Mesothelial cell of epicardium (in vitro differentiated cells): ENCODE data around the gene STING1. TPM values are rescaled to one million over a fixed set of nuclear protein-coding genes. Genes with fewer than 3 reads are reported as not detected.
"Not testable (repeated sequence)": the region's sequence is repeated elsewhere in the genome, so short reads cannot be mapped to it uniquely, and the experiment has no call there.

Experiments used
- DNase-seq, 2 experiments: peaks; one replicate each; pipeline ENCODE4 v3.0.0; 2021; ENCODE audit warnings: low spot score in 2 of 2; ENCODE audit not compliant: unreplicated experiment in 2 of 2
- H3K27ac Mint-ChIP-seq: 2 replicates; pipeline ENCODE4 v1.8.0; 2021; ENCODE audit warnings: mixed read lengths
- H3K27me3 Mint-ChIP-seq: 2 replicates; pipeline ENCODE4 v1.8.0; 2021; ENCODE audit warnings: low read depth, mixed read lengths
- H3K36me3 Mint-ChIP-seq: 2 replicates; pipeline ENCODE4 v1.8.0; 2021; ENCODE audit warnings: mixed read lengths
- H3K4me1 Mint-ChIP-seq: 2 replicates; pipeline ENCODE4 v1.8.0; 2021; ENCODE audit warnings: mixed read lengths
- H3K4me3 Mint-ChIP-seq: 2 replicates; pipeline ENCODE4 v1.8.0; 2021; ENCODE audit warnings: mild to moderate bottlenecking, moderate library complexity, mixed read lengths
- H3K9me3 Mint-ChIP-seq: 2 replicates; pipeline ENCODE4 v1.8.0; 2021; ENCODE audit warnings: mixed read lengths
- total RNA-seq: library from RNA; stranded (reverse); gene quantifications from 3 replicates; pipeline ENCODE4 v1.2.1, GENCODE V29; 2021
- TF ChIP-seq, protein P1 (sequence below): fragments of 200-600 bp; sonication (generic); IDR thresholded peaks from one replicate; pipeline ENCODE4 v1.5.0; 2021; ENCODE audit warnings: antibody characterized with exemption; ENCODE audit not compliant: unreplicated experiment

The STING1 gene
- total RNA-seq, 1 donor from 2014 or later: 27.0 TPM

DNA sequence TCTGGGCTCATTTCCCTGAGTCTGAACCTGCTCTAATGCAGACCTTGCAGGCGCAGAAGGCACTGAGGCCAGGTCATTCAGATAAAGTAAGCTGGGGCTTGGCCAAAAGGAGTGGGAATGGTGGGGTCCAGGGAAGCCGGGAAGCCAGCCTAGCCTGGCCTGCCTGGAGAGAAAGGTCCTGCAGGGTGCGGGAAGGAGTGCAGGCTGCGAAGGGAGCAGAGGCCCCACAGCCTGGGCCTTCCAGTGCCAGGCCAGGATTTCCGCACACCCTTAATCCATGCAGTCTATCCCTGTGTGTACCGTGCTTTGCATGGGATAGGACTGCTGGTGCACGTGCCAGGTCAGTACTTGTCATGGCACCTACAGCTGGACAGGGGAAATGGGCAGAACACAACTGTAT lies 3.6 kb upstream of the STING1 start:
- TF ChIP-seq, protein P1, sequence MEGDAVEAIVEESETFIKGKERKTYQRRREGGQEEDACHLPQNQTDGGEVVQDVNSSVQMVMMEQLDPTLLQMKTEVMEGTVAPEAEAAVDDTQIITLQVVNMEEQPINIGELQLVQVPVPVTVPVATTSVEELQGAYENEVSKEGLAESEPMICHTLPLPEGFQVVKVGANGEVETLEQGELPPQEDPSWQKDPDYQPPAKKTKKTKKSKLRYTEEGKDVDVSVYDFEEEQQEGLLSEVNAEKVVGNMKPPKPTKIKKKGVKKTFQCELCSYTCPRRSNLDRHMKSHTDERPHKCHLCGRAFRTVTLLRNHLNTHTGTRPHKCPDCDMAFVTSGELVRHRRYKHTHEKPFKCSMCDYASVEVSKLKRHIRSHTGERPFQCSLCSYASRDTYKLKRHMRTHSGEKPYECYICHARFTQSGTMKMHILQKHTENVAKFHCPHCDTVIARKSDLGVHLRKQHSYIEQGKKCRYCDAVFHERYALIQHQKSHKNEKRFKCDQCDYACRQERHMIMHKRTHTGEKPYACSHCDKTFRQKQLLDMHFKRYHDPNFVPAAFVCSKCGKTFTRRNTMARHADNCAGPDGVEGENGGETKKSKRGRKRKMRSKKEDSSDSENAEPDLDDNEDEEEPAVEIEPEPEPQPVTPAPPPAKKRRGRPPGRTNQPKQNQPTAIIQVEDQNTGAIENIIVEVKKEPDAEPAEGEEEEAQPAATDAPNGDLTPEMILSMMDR: no peak
- no peak for DNase-seq
- H3K36me3 Mint-ChIP-seq: no peaks in the 10 kb centered on the region
- H3K9me3 Mint-ChIP-seq: no peaks in the 10 kb centered on the region
- peaks cover 22% of the 10 kb centered on the region for H3K4me1 Mint-ChIP-seq
- no peaks in the 10 kb centered on the region for H3K27me3 Mint-ChIP-seq
- no peak overlapping the region for H3K4me3 Mint-ChIP-seq
- peak overlapping the region; percentile 9 for H3K27ac Mint-ChIP-seq

DNA sequence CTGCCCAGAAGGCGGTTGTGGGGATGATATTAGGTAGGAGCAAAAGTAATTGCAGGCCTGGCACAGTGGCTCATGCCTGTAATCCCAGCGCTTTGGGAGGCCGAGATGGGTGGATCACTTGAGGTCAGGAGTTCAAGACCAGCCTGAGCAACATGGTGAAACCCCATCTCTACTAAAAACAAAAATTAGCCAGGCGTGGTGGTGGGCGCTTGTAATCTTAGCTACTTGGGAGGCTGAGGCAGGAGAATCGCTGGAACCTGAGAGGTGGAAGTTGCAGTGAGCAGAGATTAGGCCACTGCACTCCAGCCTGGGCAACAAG lies 291 bp upstream of the STING1 start:
- not testable (repeated sequence) for H3K36me3 Mint-ChIP-seq, H3K9me3 Mint-ChIP-seq, DNase-seq, H3K27me3 Mint-ChIP-seq
- Mint-ChIP-seq H3K4me1 (peaks cover 33% of the 10 kb centered on the region), H3K4me3 (peak overlapping the region; percentile 27), H3K27ac (peak overlapping the region; percentile 94)

DNA sequence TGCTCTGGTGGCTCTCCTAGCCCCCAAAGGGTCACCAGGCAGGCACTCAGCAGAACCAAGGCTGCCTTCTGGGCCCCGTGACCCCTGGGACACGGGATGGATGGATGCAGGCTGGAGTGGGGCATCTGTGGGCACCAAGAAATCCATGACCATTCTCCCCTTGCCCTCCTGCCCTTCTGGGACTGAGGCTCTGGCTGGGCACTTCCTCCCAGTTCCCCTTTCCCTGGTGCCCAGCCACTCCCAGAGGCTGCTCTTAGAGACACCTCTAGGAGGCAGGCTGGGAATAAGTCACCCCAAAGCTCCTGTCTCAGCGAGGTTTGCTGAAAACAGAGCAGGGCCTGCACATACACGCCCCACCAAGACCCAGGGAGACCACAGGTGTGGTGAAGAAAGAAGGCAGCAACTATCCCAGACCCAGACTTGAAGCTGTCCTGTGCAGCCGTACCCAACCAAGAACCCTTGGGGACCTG lies 943 bp downstream of the STING1 start:
- TF ChIP-seq, protein P1: no peak
- H3K36me3 Mint-ChIP-seq: no peaks in the 10 kb centered on the region
- no peaks in the 10 kb centered on the region for H3K27me3 Mint-ChIP-seq
- peak overlapping the region; percentile 27 for H3K4me3 Mint-ChIP-seq
- no peaks in the 10 kb centered on the region for H3K9me3 Mint-ChIP-seq
- H3K4me1 Mint-ChIP-seq: peaks cover 33% of the 10 kb centered on the region
- no peak for DNase-seq
- peak overlapping the region; percentile 94 for H3K27ac Mint-ChIP-seq

DNA sequence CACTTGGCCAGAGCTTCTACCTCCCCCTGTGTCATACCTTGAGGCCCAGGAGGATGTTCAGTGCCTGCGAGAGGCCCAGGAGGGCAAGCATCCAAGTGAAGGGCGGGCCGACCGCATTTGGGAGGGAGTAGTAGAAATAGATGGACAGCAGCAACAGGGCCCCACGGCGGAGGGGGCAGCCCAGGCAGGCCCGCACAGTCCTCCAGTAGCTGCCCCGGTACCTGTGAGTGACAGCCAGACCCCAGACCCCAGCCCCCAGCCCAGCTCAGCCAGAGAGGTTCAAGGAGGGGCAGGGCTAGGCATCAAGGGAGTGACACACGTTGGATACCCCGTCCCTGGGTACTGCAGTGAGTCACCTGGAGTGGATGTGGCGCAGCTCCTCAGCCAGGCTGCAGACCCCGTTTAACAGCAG lies 1.4 kb downstream of the STING1 start:
- peak overlapping the region; percentile 94 for H3K27ac Mint-ChIP-seq

DNA sequence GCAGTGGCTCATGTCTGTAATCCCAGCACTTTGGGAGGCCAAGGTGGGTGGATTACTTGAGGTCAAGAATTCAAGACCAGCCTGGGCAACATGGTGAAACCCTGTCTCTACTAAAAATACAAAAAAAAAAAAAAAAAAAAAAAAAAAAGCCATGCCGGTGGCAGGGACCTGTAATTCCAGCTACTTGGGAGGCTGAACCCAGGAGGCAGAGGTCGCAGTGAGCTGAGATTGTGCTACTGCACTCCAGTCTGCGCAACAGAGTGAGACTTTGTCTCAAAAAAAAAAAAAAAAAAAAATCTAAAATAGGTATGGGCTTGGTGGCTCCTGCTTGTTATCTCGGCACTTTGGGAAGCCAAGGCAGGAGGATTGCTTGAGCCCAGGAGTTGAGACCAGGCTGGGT lies 2.8 kb downstream of the STING1 start:
- not testable (repeated sequence) for H3K27me3 Mint-ChIP-seq, H3K4me3 Mint-ChIP-seq, DNase-seq, H3K27ac Mint-ChIP-seq, H3K9me3 Mint-ChIP-seq, H3K36me3 Mint-ChIP-seq
- H3K4me1 Mint-ChIP-seq: peaks cover 36% of the 10 kb centered on the region

More for the DNA sequence above, 1.4 kb downstream of the STING1 start:
- DNase-seq: no peak
- Mint-ChIP-seq H3K4me1 (peaks cover 33% of the 10 kb centered on the region), H3K27me3 (no peaks in the 10 kb centered on the region), H3K36me3 (no peaks in the 10 kb centered on the region), H3K9me3 (no peaks in the 10 kb centered on the region), H3K4me3 (peak overlapping the region; percentile 40)
- TF ChIP-seq, protein P1: no peak

DNA sequence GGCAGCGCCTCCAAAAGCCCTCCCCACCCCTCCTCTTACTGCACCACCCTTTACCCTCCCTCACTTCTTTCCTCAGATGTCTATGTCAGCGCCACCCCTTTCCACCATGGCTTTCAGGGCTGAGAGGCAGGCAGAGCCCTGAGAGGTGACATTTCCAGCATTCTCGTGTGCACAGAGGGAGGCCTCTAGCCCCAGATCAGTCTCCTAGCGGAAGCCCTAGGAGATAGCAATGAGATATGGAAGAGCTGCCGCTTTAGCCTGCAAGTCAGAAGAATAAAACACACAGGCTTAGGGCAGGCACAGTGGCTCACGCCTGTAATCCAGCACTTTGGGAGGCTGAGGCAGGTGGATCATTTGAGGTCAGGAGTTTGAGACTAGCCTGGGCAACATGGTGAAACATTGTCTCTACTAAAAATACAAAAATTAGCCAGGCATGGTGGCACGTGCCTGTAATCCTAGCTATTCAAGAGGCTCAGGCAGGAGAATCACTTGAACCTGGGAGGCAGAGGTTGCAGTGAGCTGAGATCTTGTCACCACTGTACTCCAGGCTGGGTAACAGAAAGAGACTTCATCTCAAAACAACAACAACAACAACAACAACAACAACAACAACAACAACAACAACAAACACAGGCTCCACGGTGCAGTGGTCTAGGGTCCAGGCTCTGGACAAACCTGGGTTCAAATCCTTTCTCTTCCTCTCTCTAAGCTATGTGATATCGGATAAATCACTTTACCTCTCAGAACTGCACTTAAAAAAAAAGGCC lies 3.7 kb downstream of the STING1 start:
- H3K4me1 Mint-ChIP-seq: peaks cover 36% of the 10 kb centered on the region
- not testable (repeated sequence) for H3K27me3 Mint-ChIP-seq, H3K27ac Mint-ChIP-seq, H3K36me3 Mint-ChIP-seq, H3K4me3 Mint-ChIP-seq, H3K9me3 Mint-ChIP-seq, DNase-seq

DNA sequence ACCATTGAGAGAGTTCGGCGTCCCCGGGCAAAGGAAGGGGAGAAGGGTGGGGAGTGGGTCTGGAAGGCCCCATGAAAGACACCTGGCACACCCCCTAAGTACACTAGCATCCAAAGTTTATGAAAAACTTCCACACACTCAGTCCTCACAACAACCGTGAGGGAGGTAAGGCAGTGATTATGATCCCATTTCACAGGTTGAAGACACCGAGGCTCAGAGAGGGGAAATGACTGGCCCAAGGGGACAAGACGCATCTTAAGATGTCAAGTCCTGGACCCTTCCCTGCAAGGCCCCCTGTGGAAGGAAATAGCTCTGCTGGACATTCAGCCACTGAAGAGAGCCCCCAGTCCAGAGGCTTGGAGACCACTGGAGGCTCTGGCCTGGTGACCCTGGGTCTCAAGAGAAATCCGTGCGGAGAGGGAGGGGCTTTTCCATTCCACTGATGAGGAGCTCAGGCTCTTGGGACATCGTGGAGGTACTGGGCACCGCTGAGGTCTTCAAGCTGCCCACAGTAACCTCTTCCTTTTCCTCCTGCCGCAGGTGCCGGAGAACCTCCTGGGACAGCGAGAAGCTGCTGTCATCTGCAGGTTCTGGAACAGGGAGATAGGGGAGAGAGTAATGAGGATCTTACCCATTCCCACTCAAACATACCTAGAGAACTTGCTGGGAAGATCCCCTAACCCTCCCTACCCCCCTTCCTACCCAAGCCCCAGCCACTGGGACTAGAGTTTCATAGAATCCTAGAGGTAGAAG lies 6.5 kb downstream of the STING1 start:
- H3K4me3 Mint-ChIP-seq: no peak overlapping the region
- no peak for DNase-seq
- no peaks in the 10 kb centered on the region for H3K9me3 Mint-ChIP-seq
- no peak overlapping the region for H3K27ac Mint-ChIP-seq
- peaks cover 41% of the 10 kb centered on the region for H3K4me1 Mint-ChIP-seq
- TF ChIP-seq, protein P1: no peak
- no peaks in the 10 kb centered on the region for H3K27me3 Mint-ChIP-seq
- no peaks in the 10 kb centered on the region for H3K36me3 Mint-ChIP-seq
